Suppressor macrophage treated with lipopolysaccharide for 4 hours (primary cell): ENCODE results near the gene MARCKS.

Experiments used
- DNase-seq: peaks from one replicate; pipeline ENCODE4 v3.0.0-alpha.2; 2020

MARCKS gene

DNA sequence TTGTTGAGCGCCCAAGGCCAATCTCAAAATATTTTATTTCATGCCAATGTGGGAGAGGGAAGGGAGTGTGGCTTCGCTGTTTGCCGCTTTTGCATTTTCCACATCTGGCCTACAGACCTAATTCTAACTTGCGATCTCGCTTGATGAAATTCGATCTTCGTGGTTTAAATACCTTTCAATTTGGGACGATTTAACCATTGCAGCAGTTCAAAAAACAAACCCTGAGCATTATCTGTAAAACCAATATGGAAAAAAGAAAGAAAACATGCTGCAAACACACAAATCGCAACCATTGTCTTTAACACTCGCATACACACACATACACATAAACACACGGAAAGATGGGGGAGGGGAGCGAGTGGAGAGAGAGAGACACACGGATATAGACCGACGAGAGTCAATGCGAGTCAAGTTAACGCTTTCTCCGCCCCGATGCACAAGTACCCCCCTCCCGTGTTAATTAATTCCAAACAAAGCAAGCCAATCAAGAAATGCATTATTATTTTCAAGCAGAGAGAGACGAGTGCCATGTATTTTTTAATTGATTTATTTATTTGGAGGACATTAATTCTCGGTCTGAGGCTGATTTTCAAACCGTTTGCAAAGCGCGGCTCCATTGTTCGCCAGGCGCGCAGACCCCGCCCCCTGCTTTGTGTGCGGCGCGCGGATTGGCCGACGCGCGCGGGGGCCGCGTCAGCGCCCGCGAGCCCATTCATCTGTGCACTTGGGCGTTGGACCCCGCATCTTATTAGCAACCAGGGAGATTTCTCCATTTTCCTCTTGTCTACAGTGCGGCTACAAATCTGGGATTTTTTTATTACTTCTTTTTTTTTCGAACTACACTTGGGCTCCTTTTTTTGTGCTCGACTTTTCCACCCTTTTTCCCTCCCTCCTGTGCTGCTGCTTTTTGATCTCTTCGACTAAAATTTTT is at the start of gene MARCKS:
Gene MARCKS, plus strand, starts transcription at position 721 of the 931 bp plus-strand sequence. CDS start 401 bp downstream, outside the sequence.
- peak; percentile 97 for DNase-seq

GRCh38 chr6:113809826-113810225 is 47.3 kb upstream of the MARCKS start:
- peak; percentile 87 for DNase-seq

- DNase-seq, result peak; percentile 49
Measured at GRCh38 chr6:113813142-113813541, 44.0 kb upstream of the MARCKS start.

DNA sequence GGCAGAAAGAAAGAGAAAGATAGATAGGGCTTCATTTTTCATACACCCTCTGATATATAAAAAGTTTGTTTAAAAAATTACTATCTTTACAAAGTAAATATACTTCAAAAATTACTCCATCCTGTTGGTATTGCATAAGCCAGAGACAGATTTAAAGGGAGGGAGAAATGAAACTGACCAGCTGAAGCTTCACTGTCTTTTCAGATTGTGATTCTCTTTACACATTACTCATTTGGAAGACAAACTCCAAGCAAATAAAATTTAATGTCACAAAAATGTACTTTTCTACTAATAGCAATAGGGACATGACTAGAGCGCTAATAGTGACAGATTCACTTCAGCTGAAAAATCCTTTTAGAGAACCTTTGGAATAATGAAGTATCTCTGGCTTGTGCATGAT is 38.6 kb upstream of the MARCKS start:
- DNase-seq, result peak; percentile 80

DNA sequence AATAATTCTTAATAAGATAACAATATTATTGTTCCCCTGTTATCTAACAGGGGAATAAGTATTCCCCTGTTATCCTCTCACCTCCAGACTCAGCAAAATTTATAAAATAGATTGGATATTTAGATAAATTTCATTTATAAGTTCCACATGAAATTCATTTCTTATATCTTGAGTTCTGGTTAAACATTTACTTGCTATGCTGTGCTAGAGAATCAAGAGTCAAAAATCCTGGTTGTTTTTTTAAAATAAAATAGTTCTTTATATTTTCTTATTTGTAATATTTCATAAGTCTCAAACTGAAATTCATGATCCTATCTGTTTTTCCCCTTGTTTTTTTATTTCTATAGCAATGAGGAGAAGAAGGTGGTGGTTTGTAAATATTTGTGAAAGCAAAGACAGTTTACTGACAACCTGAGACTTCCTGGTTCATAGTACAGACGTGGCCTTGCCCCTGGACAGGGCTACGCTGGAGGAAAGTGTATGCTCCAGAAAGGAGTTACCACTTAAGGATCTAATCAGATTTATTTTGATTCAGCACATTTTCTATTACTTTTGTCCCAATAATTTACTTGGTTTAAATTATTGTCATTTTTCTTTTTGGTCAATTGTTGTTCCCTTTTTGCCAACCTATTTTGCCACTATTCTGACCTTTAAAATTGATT is 37.8 kb upstream of the MARCKS start:
- DNase-seq, result peak; percentile 32

DNA sequence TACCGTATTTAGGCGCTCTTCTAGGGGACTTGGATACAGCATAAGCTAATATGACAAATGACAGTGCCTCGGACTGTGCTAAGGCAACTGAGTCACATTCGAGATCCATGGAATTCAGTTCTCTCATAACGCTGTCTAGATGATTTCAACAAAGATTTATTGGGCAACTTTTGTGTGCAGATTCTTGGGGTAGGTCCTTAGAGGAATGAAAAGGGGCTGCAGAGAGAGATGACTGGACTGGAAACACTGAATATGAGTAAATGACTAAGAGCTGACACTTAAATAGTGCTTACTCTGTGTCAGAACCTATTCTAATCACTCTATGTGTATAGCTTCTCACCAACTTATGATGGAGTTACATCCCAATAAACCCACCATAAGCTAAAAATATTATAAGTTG is 36.4 kb upstream of the MARCKS start:
- no peak for DNase-seq

DNA sequence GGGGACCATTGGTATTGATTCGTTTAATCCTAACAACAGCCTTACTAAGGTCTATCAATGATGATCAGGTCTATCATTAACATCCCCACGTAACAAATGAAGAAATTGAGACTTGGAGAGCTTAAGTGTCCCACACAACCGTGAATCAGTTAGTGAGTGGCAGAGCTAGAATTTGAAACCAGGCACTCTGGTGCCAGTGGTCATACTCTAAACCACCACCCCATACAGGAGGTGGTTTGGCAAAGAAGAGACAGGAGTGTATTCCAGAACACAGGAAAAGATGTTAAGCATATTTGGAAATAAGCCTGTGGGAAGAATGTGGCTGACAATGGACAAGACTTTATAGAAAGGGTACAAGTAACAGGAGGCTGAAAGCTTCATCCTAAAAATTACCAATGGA is 35.7 kb upstream of the MARCKS start:
- DNase-seq, result no peak

GRCh38 chr6:113823916-113824315 is 33.2 kb upstream of the MARCKS start:
- no peak for DNase-seq

- no peak for DNase-seq
Measured at GRCh38 chr6:113824411-113824810, 32.7 kb upstream of the MARCKS start.

GRCh38 chr6:113824866-113825265 is 32.3 kb upstream of the MARCKS start:
- no peak for DNase-seq

DNA sequence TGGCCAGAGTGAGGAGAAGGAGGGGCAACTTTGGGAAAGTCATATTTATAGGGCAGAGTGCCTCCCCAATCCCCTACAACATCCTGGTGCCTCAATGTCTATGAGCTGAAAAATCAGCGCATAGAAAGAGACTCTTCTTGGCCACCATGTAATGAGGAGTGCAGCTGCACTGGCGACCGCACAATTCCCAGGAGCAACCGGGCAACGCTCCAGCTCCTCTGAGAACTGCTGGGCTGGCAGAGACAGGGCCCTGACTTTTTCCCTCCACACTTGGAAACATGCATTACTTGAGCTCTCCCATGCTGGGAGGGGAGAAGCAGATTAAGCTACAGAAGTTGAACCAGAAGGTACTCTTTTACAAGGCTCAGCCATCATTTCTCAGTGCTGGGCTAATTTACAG is 31.4 kb upstream of the MARCKS start:
- DNase-seq, result no peak

DNA sequence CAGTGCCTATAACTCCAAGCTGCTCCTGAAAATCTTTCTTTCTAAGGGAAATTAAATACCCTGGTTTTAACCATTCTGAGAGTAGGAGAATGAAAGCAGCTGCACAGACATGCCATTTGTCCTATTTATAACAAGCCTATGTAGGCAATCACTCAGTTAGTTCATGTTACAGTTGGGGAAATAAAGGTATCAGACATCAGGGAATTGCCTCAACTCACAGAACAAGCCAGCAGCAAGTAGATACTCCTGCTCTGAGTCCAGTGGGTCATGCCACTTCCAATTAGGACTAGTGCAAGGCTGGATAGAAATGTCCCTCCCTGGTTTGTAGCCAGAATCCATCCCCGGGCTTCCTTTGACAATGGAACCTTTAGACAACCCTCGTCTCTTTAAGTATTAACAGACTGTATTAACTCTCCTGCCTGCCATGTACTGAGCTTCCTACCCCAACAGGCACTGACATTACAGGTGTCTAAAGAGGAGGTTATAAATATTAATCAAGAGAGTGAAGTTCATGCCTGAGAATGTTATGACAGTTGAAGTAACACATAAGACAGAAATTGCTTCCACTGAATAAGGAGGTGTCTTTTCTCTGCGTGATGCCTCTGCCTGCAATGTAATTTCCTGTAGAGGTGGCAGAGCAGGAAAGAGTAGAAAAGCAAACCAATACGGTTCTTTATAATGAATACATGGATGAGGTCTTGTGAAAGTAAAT is 28.0 kb upstream of the MARCKS start:
- DNase-seq, result no peak

DNA sequence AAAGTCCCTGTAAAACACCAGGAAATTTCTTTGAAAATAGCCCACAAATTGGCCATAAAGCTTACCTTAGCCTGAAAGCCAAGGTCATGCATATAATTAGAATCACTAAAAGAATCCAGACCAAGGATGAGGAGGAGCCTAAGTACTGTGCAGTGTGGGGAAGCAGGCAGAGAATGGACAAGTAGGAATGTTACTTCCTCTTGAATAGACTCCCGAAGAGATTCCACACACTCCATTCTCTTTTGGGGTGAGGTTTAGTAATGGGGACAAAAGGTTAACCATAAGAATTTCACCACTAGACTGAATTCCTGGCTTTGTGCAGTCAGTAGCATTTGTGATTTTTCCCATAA is 27.5 kb upstream of the MARCKS start:
- no peak for DNase-seq

DNA sequence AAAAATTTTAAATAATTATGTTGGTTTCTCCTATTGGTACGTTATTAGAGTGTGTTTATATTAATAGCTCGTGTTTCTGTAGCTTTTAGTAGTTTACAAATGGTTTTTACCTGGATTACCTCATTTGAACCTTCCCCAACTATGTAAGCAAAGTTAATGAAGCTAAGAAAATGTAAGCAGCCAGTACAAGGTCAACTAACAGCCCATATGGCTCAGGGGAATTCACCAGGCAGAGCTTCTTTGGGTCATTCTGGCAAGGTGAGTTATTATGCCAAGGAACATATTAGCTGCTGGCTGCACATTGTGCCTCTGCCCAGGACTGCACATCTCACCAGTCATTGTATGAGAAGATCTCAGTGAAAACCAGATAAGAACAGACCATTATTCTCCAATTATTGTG is 27.0 kb upstream of the MARCKS start:
- DNase-seq, result no peak

DNA sequence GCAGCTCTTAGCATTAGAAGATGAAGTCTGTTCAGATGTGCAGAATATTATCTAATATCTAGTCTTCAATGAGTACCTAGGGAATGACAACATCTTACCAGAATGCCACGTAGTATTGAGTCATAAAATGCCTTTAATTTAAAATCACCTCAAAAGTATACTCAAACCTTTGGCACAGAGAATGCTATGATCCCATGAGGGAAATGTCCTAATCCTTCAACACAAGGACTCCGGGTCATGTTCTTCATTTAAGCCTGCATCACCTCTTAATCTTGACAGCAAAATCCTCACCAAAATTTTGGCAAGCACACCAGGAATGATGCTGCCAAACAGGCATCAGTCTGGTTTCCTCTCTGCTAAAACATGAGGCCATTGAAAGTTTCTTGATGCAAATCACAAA is 23.6 kb upstream of the MARCKS start:
- no peak for DNase-seq

DNA sequence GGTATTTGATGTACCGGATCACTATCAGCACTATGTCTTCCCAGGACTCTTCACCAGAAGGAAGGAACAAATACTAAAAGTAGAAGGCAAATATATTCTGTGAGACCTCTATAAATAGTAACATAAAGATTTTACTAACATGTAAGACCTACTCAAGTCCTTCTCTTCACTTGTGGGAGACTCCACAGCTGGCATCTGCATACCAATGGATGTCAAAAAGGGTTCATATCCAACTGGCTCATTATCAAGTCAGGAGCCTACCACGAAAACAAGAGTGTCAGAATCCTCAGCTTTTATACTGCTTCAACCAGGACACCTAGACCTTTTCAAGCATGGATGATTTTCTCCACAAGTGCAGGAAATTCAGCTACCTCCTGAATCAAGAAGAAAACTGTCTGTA is 20.0 kb upstream of the MARCKS start:
- no peak for DNase-seq

GRCh38 chr6:113842165-113842564 is 15.0 kb upstream of the MARCKS start:
- DNase-seq, result no peak

DNA sequence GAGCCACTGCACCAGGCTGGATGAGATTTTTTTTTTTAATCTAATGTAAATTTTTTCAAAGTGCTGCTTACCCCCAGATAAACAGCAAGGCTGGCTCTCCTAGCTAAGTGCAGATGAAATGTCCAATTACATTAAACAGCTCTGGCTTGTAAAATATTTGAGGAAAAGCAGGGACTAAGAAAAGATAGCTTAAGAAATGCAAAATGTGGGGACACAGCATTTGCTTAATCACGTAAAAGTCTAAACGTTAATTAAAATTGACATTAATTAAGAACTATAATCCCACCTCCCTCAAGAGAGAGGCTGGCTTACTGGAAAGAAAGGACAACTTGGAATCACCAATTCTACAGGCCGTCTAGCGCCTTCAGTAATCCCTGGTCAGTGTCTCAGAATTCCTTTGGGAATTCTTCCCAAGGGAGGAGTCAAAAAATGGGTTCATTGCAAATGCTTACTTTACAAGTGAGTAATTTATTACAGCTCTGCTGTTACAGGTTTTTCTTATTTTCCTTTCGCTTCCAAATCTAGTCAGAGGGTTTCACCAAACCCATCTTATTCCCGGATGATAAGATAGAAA is 13.6 kb upstream of the MARCKS start:
- DNase-seq, result no peak

DNA sequence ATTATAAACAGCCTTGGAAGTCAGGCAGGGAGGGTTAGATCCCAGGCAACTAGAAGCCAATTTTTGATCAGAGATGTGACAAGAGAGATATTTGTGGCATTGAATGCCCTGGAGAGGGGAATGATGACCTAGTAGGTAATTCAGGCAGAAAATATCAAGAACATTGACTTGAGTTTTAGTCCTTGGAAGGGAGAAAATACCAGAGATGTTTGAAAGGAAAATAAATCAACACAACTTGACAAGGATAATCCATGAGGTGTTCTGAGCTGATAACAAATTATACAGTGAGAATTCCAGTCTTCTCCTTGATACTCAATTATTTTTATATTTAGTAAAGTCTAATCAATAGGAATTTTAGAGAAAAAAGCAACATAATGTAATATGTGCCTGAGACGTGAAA is 10.6 kb upstream of the MARCKS start:
- DNase-seq, result no peak

- DNase-seq, result no peak
Measured at GRCh38 chr6:113847447-113847846, 9.7 kb upstream of the MARCKS start.

DNA sequence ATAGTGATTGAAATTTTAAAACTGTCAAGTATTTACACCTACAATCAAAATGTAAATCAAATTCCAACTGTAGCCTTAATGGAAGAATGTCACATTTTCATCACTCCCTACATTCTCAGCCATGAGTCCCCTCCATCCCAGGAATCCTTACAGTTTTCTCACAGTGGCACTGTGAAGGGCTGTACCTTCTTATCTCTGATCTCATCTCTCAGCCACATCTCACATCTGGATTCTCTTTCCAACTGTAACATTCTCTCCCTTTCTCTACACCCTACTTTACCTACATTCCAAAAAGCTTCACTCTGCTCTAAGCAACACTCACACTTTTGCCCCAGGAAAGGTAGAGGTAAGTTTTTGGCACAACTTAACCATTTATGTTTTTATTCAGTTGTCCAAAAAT is 8.9 kb upstream of the MARCKS start:
- DNase-seq, result no peak

- no peak for DNase-seq
Measured at GRCh38 chr6:113848811-113849210, 8.3 kb upstream of the MARCKS start.

- no peak for DNase-seq
Measured at GRCh38 chr6:113853252-113853651, 3.9 kb upstream of the MARCKS start.
